ENCODE measurements around the gene KRTCAP2.
"Not testable (repeated sequence)": the region's sequence is repeated elsewhere in the genome, so short reads cannot be mapped to it uniquely, and the experiment has no call there.

Gene KRTCAP2

DNA sequence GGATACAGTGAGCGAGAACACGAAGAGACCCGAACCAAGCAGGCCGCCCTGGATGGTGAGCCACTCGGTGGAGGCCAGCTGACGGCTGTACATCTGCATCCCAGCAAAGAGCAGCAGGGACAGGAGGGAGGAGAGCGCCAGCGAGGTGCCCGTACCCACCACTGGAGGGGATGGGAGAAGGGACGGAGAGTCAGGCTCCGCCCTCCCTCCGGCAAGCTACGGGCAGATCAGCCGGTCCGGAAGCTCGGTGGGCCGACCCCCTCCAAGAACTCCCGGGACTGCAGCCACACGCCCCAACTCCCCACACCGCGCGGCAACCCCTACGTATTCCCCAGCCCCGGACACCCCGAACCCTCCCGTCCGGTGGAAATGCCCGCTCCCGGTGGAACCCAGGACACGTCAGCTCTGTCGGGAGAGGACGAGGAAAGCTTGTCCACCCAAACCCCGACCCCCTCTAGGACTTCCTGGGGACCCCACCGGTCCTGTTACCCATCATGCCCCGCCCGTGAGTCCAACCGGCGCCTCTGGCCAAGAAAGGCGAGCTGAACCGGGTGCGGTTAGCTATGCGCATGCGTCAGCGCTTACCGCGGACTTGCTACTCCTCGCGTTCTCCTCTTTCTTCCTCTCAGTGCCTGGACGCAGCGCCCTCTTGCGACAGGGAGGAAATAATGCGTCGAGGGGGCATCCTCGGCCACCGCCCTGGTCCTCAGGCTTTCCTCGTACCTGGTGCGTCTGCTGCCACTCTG is at the start of gene KRTCAP2:
Gene KRTCAP2, minus strand, starts transcription at position 573 of the 746 bp plus-strand sequence. Its CDS starts 80 bp downstream, at position 493.
- DNase-seq = peak; percentile 92

DNA sequence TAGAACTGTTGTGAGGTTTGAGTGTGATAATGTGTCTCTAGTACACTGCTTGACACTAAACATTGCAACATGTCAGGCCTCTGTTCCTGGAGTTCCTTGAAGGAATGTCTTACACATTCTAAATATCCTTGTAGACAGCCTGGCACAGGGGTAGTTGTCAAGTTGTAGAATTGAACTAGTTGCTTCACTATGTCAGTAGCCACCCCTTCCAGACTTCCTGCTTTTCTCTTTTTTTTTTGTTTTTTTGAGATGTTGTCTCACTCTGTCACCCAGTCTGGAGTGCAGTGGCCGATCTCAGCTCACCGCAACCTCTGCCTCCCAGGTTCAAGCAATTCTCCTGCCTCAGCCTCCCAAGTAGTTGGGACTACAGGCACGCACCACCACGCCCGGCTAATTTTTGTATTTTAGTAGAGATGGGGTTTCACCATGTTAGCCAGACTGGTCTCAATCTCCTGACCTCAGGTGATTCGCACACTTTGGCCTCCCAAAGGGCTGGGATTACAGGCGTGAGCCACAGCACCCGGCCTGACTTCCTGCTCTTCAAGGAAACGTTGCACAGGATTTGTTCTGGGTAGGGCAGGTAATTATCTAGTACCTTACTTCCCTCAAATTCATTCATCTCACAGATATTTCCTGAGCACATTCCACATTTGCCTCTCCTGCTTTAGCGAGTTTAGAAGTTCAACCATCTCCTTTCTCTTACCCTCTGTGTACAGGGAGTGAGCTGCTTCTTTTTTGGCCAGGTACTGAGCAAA is 47.3 kb upstream of the KRTCAP2 start:
- DNase-seq = not testable (repeated sequence)

DNA sequence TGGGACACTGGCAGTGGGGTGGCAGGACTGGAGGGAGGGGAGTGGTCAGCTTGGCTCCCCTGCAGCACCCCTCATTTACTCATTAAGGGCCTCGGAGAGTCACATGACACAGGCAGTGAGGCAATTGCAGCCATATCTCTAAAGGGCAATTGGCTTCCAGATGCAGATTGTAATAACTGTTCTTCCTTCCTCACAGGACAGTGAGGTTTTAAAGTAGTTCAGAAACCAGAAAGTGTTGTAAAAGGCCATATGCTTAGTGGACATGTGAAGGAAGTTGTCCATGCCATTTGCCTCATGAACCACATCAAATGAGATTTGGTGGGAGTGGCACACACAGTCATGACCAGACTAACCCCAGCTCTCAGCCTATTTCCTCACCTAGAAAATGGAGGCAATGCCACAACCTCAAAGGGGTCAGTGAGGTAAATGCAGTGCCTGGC is 46.5 kb upstream of the KRTCAP2 start:
- DNase-seq = no peak

DNA sequence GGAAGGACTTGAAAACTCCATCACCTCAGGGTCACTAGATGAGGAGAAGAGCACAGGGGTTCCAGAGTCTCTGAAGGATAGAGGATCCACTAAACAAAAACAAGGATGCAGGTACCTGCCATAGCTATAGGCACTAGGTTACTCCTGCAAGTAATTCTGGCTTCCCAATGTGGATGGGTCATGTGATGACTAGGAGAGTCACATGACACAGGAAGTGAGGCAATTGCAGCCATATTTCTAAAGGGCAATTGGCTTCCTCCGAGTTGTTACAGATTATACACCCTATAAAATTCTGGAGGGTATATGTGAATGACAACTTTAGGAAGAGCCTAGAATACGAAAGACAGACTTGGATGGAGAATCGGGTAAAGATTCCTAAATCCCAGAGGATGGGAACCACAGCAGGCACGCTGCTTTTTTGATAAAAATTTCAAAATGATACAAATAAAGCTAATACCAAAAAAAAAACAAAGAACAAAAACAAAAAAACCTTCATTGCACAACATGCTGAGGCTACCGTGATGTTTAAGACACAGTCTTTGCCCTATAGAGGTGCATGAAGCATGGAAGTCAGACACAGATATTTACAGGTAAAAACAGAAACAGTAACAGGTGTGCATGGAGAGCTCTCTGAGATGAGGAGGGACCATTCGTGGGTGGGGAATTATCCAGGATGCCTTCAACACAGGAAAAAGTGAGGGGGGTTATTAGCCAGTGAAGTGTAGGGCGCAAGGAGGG is 45.9 kb upstream of the KRTCAP2 start:
- no peak for DNase-seq

DNA sequence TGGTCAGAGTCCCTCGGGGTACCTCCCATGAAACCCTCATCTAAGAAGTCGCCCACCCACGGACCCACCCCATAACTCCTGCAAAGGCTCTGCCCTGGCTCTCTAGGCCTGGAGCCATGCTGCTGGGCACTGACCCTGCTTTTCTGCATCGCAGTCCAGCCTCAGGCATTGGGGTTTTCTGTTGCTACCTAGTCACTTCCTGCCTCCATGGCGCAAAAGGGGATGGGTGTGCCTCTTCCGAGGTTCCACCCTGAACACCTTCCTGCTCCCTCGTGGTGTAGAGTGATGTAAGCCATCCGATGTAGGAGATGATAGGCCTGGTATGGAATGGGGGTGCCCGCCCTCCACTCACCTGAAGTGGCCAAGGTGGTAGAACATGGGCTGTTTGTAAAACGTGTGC is 41.6 kb upstream of the KRTCAP2 start:
- DNase-seq = not testable (repeated sequence)

DNA sequence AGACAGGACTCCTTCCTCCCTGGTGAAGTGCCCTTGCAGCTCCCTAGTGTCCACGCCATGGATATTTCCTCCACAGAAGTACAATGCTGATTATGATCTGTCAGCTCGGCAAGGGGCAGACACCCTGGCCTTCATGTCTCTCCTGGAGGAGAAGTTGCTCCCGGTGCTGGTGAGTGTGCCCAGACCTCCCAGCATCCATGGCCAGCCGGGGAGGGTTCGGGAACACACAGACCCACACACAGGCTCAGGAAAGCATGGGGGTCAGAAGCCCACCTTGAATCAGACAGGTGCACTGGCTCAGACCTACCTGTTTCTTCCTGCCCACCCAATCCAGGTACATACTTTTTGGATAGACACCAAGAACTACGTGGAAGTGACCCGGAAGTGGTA is 38.9 kb upstream of the KRTCAP2 start:
- not testable (repeated sequence) for DNase-seq

DNA sequence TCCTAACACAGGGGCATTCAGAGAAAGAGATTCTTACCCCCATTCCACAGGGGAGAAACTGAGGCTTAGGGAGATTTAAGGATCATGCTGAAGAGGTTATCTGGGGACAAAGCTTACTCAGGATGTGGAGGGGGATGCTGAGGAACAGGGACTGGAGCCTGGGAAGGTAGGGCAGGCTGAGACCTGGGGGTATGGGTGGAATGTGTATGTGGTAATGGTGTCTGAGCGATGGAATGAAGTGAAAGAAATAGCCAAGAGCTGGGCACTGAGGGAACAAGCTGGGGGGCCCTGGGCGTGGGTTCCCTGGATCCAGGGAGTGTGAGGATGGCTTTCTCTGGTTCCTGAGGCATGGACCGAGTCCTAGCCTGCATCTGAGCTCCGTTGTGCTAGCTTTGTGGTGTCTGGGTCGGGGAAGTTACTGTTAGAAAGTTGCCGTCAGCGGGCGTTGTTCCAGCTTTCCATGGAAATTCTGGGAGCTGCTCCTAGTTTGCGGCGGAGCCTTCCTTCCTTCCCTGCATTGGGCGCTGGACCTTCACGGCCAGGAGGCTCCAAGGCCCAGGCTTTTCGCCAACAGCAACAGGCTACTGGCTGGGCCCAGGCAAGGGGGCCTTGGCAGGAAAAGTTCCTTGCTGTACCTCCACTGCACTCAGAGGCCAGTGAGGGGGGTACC is 38.4 kb upstream of the KRTCAP2 start:
- not testable (repeated sequence) for DNase-seq

DNA sequence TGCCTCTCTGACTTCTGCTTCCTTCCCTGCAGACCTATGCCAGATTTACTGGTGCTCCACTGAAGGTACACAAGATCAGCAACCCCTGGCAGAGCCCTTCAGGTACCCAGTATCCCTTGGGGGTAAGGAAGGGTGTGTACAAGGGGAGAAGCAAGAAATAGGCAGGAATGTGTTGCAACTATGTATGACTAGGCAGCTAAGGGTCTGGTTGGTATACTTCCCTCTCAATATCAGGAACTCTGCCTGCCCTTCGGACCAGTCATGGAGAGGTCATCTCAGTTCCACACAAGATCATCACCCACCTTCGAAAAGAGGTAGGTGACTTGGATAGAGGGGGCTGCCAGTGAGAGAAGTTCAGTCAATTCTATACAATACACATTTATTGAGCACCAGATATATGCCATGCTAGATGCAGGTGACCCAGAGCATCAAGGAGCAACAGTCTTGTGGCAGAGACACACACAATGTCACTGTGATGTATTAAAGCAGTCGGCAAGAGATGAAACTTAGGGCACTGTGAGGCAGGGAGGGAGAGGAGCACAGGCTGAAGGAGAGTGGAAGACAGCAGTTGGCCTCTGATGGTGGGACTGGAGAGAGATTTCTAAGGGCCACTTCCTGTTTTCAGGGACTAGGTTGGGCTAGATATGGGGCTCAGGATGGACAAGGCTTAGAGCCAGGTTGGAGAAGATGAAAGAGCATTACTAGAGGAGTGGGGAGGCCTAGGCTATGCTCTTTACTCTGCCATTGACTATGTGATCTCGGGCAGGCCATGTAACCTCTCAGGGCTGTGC is 37.4 kb upstream of the KRTCAP2 start:
- no peak for DNase-seq

DNA sequence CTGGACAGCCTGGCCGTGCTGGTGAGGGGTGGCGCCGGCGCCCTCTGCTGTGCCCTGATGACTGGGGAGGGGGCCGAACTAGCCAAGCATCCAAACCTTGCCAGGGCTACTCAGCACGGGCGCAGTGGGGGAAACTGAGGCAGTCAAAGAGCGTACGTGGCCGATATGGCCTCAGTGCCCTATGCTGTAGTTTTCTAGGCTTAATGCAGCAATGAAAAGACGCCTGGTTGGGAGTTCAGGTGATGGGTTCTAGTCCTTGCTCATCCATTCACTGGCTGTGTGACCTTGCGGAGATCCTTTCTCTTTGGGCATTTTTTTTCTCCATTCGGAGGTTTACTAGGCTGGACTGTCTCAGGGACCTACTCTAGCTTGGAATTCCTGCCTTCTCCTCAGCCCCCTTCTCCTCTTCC is 36.2 kb upstream of the KRTCAP2 start:
- no peak for DNase-seq

DNA sequence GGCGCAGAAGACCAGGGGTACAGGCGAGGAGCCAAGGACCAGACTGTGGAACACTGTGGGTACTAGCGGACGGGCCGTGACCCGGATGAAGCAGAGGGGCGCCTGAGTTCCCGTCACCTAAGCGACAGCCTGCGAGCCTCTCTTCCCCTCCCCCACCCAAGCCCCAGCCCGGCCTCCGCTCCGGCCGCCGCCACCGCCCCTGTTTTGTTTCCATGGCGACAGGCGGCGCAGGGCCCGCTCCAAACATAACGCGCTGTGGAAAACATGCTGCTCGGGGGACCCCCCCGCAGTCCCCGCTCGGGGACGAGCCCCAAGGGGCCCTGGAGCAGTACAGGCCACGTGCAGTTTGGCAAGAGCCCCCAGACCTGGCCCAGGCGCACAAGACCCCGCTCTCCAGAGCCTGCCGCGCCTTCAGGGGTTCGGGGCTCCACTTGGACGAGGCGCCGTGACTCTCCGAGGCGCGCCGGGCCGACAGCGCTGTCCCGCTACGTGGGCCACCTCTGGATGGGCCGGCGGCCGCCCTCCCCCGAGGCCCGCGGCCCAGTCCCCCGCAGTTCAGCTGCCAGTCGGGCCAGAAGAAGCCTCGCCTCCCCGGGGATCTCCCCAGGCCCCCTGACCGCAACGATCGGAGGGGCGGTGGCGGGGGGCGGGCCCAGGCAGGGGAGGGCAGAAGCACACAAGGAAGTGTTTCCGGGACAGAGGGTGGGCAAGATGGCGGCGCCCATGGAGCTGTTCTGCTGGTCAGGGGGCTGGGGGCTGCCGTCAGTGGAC is 35.6 kb upstream of the KRTCAP2 start, which contains the start of gene MTX1:
Gene MTX1, plus strand, starts transcription at position 155 of the 771 bp plus-strand sequence. Its CDS starts 110 bp downstream, at position 265.
- peak; percentile 89 for DNase-seq

DNA sequence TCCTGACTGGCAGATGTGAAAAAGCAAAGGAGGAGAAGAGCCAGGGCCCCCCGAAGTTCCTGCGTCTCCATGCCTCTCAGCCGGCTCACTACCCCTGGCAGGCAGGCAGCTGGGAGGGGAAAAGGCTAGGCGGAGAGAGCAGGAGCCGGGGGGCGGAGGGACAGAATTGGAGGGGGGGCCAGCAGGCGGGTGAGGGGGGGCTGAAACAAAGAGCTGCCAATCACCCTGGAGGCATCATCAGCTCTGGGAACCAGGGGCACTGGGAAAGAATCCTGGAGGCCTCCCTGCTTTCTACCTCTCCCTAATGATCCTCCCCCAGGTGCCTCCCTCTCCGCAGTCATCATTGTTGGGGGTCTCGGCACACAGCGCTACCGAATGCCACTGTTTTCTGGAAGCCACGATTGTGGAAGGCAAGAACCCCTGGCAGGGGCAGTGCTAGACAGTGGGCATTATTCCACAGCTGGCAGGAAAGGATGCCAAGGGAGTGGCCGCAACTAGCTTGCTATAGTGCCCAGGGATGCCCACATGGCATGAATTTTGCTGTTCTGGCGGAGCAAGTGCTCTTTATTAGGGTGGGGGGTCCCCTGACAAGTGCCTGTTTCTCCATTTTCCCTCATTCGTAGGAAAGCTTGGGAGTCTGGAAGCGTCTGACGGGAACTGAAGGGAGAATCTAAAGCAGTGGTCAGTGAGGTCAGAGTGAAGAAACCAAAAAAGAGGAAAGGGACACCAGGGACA is 34.9 kb upstream of the KRTCAP2 start, which contains the start of gene THBS3:
Gene THBS3, minus strand, starts transcription at position 92 of the 735 bp plus-strand sequence. Its CDS starts 21 bp downstream, at position 71.
- DNase-seq = no peak

DNA sequence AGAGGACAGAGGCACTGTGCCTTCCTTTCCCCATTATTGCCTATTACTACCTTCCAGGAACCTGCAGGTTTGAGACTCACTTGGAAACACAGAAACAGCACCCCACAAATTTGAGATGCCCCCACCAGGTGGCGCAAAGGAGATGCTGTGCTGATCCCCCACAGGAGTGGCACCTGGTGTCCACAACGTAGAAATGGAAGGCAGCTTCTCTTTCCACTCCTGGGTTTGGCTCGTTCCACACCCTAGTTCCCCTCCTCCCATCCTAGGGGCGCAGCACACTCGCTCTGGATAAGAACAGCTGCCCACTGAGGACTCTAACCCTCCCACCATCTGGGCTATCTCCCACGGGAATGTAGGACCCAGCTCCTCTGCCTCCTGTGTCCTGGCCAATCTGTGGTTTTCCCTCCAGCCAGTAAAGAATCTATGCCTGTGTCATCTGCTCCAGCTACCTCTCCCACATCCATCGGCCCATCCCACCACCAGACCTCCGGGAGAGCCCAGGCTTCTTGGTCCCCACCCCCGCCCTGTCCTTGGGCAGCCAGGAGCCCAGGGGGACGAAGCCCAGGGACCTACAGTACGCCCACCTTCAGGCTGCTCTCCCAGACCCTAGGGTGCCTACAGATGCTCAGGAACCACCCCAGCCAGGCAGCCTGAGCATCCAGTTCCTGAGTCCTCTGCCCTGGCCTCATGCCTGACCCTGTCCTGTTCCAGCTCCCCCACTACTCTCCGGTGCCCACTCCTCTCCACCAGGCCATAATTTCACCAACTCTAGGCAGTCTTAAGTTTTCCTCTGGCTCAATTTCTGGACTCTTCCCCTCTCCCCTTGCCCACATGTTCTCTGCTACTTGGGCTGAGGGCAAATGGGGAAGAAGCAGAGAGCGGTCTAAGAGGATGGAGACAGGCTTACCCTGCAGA is 34.0 kb upstream of the KRTCAP2 start:
- DNase-seq = peak; percentile 95

DNA sequence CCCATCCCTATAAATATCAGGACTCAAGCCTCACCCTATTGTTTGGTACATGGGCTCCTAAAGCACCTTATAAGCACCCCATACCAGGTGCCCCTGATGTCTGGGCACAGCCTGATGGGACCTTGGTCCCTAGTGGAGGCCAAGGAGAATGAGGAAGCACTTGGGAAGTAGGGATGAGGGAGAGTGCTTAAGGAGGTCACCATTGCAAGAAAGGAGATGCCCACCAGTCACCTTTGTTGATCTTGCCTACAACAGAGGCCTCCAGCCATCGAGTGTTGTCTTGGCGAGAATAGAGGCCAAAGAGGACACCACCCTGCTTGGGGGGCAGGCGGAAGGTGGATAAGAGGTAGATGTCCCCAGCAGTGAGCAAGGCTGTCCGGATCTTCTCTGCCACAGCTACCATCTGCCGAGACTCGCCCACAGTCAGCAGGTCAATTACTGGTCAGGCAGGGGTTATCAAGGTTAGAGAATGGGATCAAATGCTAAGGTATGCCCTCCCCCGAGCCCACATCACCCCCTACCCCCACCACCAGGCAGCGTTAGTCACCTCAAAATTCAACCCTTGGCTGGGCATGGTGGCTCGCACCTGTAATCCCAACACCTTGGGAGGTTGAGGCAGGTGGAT is 33.0 kb upstream of the KRTCAP2 start:
- DNase-seq = no peak

DNA sequence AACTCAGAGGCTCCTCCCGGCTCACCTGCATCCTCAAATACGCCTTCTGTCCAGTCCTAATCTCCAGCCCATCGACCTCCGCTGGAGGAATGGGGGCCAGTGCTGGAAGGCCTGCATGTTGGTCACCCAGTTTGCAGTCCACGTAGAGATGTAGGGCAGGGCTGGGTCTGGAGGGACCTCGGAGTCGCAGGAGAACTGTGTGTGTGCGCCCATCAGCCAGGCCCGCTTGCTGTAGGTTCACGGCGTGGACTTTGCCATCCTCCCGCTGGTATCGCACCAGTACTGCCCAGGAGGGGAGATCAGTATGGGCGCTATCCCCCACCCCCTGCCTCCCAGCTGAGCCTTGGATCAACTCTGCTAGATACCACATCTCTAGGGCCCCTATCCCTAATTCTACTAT is 31.9 kb upstream of the KRTCAP2 start:
- DNase-seq = no peak

DNA sequence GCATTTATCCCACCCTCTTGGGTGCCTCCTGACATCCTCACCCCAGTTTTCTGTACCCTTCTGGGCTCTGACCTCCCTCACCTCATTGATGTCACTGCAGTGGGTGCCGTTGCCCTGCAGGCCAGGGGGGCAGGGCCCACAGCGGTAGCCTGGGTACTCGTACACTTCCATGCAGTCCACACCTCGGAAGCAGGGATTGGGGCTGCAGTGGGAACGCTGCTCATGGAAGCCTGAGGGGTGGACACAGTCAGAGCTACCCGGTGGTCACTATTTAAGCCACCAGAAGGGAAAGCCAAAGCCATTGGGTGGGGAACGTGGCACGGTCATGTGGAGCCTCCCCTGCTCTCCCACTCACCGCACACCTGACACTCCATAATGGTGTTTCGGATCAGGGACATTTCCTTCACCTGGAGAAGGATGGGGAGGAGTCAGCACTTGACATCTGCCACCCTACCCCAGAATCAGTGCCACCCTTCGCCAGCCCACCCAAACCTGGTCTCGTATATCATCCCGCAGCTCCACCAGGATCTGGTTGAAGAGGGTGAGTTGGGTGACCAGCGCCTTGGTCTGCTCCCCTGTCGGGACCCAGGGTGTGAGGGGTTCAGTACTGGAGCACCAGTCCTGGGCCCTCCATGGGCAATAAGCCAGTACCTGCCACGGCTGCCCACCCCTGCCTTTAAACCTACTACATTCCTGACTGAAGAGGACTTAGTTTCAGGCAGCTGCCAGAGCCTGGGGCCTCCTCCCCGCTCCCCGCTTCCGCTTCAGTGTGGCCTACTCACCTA is 29.8 kb upstream of the KRTCAP2 start:
- no peak for DNase-seq

DNA sequence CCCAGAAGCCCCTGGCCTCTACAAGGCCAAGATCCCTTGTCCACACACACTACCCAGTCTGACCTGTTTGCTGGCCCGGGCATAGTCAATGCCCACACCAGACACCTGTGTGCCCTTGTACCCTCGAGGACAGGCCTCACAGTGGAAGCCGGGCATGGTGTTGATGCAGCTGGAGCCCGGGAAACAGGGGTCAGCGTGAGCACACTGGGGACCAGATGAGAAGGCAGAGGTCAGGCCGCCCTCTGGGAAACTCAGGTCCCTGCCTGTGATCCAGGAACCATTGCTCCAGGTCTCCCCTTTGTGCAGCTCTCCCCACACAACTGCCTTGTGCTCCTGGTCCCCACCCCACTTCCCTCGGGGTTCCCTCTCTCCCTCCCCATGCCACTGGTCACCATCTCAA is 29.1 kb upstream of the KRTCAP2 start:
- DNase-seq = no peak

DNA sequence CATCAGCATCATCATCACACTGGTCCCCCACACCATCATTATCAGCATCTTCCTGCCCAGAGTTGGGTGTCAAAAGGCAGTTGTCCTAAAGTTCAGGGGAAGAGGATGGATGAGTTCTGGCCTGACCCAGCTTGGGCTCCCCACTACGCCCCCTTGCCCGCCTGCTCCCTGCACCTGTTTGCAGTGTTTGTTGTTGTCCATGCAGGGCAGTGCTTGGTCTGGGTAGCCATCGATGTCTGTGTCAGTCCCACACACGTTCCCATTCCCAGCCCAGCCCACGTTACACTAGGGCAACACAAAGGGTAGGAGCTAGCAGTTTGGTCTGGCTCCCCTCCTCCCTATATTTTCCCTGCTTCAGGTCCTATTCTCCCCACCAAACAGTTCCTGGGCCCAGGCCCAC is 27.8 kb upstream of the KRTCAP2 start:
- DNase-seq = no peak

DNA sequence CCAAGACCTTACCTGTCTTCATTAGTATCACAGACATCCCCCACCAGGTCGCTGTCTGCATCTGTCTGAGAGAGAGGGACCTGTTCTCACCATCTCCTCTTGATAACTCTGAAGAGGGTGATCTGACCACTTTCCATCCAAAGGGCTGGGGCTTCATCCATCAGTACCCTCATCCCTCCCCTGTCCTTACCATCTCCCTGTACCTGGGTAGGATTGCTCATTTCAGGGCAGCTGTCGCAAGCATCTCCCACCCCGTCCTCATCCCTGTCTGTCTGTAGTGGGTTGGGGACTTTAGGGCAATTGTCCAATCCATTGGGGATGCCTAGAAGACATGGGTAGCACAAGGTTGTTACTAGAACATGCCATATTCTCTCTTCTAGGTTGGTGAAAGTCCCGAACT is 26.7 kb upstream of the KRTCAP2 start:
- DNase-seq = no peak

Data from activated T-cell treated with anti-CD3 and anti-CD28 coated beads, Interleukin-2, amount 50 U/mL, for 1 hour (primary cell).